OCI-LY1 (cell line): Measurements from ENCODE around the gene CRX.

Experiments
- EZH2 ChIP-seq: fragments of 200-600 bp; sonication (generic), shearing (Covaris generic); IDR thresholded peaks from 2 replicates; pipeline ENCODE4 v1.8.0; 2017; ENCODE audit warnings: borderline replicate concordance, mixed run types, mild to moderate bottlenecking, antibody characterized with exemption, low read length, moderate library complexity, mixed read lengths
- TF ChIP-seq, protein P1 (sequence below): fragments of 200-600 bp; sonication (generic), shearing (Covaris generic); IDR thresholded peaks from 2 replicates; pipeline ENCODE4 v1.5.1; 2017; ENCODE audit warnings: mild to moderate bottlenecking, antibody characterized with exemption, low read length, moderate library complexity, mixed read lengths

GRCh38 chr19:47832723-47833122 lies 11.0 kb downstream of the CRX start:
- TF ChIP-seq, protein P1, sequence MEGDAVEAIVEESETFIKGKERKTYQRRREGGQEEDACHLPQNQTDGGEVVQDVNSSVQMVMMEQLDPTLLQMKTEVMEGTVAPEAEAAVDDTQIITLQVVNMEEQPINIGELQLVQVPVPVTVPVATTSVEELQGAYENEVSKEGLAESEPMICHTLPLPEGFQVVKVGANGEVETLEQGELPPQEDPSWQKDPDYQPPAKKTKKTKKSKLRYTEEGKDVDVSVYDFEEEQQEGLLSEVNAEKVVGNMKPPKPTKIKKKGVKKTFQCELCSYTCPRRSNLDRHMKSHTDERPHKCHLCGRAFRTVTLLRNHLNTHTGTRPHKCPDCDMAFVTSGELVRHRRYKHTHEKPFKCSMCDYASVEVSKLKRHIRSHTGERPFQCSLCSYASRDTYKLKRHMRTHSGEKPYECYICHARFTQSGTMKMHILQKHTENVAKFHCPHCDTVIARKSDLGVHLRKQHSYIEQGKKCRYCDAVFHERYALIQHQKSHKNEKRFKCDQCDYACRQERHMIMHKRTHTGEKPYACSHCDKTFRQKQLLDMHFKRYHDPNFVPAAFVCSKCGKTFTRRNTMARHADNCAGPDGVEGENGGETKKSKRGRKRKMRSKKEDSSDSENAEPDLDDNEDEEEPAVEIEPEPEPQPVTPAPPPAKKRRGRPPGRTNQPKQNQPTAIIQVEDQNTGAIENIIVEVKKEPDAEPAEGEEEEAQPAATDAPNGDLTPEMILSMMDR, result no peak
- TF ChIP-seq EZH2, result no peak
